Measurements from ENCODE around the gene DYNC1H1.

DNA sequence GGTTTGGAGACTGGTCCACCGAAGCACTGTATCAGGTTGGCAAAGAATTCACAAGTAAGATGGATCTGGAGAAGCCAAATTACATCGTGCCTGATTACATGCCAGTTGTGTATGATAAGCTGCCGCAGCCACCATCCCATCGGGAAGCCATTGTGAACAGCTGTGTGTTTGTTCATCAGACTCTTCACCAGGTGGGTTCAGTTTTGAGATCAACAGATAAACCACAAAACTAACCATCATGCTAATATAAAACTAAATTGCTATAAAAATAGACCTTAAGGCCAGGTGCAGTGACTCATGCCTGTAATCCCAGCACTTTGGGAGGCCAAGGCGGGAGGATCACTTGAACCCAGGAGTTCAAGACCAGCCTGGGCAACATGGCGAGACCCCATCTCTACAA lies 63.6 kb downstream of the DYNC1H1 start:
- TF ChIP-seq, protein P1, sequence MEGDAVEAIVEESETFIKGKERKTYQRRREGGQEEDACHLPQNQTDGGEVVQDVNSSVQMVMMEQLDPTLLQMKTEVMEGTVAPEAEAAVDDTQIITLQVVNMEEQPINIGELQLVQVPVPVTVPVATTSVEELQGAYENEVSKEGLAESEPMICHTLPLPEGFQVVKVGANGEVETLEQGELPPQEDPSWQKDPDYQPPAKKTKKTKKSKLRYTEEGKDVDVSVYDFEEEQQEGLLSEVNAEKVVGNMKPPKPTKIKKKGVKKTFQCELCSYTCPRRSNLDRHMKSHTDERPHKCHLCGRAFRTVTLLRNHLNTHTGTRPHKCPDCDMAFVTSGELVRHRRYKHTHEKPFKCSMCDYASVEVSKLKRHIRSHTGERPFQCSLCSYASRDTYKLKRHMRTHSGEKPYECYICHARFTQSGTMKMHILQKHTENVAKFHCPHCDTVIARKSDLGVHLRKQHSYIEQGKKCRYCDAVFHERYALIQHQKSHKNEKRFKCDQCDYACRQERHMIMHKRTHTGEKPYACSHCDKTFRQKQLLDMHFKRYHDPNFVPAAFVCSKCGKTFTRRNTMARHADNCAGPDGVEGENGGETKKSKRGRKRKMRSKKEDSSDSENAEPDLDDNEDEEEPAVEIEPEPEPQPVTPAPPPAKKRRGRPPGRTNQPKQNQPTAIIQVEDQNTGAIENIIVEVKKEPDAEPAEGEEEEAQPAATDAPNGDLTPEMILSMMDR (IDR thresholded peaks at IDR 0.05): no peak
- TF ChIP-seq POLR2AphosphoS5 (IDR thresholded peaks at IDR 0.05) (no peak), POLR2A (IDR thresholded peaks at IDR 0.05; ENCODE audit: low read depth) (no peak)

Measured in esophagus muscularis mucosa (tissue), 3 donors.